HG02588 (cell line): ENCODE measurements around the gene AP4S1.
"Not testable (repeated sequence)": the region's sequence is repeated elsewhere in the genome, so short reads cannot be mapped to it uniquely, and the experiment has no call there.

ENCODE experiments used
- ATAC-seq: cut with Tn5 transposase; IDR thresholded peaks from one replicate; pipeline ENCODE4 v1.9.1; 2021; ENCODE audit warnings: mild to moderate bottlenecking, moderate library complexity; ENCODE audit not compliant: unreplicated experiment

The AP4S1 gene

DNA sequence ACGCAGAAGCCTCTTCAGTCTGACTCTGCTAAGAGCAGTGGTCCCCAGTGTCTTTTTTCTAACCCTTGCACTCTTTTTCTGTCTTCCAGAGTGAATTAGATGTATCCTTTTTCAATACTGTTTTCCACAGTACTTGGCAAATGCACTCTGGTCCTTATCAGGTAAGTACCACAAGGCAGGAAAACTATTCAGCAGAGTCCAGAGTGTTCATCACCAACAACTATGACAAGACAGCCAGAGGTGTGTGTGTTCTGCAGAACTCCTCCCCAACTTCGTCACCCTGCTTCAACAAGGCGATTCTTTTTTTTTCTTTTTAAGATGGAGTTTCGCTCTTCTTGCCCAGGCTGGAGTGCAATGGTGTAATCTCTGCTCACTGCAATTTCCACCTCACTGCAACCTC is 55.0 kb downstream of the AP4S1 start:
- no peak for ATAC-seq

DNA sequence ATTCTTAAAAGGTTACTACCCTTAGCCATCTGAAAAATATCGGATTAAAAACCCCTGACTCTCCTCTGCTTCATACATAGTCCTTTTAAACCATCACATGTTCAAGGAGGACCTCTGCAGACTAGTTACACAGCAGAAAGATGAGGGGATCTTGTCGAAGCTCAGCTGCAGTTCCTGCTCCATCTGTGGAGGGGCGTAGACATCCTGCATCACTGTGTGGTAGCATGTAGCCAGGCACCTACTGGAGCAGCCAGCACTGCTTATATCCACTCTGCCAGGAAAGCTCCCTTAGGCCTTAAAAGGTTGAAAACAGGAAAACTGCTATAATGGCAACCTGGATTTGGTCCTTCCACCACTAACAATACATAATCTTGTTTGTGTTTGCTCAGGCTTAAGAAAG is 58.3 kb downstream of the AP4S1 start:
- ATAC-seq, result no peak

- ATAC-seq, result no peak
These were observed 58.9 kb downstream of the AP4S1 start for GRCh38 chr14:31084385-31084784.

- ATAC-seq, result no peak
These were observed 59.6 kb downstream of the AP4S1 start for GRCh38 chr14:31085027-31085426.

DNA sequence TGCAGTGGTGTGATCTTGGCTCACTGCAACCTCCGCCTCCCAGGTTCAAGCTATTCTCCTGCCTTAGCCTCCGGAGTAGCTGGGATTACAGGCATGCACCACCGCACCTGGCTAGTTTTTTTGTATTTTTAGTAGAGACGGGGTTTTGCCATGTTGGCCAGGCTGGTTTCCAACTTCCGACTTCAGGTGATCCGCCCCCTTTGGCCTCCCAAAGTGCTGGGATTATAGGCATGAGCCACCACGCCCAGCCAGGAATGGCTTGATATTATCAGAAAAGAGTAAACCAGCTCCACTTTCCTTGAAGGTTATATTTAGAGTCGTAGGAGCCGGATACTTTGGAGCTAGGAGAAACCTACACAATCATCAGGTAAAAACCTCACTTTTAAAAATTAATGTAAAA is 61.0 kb downstream of the AP4S1 start:
- not testable (repeated sequence) for ATAC-seq

- no peak for ATAC-seq
These were observed 65.7 kb downstream of the AP4S1 start for GRCh38 chr14:31090883-31091764.

- ATAC-seq, result no peak
These were observed 66.8 kb downstream of the AP4S1 start for GRCh38 chr14:31092160-31092708.

DNA sequence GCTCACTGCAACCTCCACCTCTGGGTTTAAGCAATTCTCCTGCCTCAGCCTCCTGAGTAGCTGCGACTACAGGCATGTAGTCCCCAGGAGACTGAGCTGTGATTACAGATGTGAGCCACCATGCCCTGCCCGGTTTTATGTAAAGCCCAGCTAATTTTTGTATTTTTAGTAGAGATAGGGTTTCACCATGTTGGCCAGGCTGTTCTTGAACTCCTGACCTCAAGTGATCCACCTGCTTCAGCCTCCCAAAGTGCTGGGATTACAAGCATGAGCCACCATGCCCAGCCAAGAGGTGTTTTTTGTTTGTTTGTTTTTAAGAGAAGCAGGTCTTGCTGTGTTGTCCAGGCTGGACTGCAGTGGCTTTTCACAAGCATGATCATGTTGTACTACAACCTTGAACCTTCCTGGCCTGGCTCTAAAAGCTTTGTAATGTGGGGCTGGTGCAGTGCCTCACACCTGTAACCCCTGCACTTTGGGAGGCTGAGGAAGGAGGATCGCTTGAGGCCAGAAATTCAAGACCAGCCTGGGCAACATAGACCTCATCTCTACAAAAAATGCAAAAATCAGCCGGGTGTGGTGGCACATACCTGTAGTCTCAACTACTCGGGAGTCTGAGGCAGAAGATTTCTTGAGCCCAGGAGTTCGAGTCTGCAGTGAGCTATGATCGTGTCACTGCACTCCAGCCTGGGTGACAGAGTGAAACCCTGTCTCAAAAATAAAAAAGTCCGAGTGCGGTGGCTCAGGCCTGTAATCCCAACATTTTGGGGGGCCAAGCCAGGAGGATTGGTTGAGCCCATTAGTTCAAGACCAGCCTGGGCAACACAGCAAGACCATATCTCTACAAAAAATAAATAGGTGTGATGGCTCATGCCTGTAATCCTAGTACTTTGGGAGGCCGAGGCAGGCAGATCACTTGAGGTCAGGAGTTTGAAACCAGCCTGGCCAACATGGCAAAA is 68.7 kb downstream of the AP4S1 start:
- not testable (repeated sequence) for ATAC-seq

DNA sequence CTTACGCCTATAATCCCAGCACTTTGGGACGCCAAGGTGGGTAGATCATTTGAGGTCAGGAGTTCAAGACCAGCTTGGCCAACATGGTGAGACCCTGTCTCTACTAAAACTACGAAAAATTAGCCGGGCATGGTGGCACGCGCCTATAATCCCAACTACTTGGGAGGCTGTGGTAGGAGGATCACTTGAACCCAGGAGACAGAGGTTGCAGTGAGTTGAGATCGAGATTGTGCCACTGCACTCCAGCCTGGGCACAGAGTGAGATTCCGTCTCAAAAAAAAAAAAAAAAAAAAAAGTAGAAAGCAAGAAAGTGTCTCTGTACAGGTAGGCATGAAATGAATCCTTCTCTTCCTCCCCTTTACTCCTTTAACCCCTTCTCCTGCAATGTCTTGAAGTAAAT is 70.4 kb downstream of the AP4S1 start:
- not testable (repeated sequence) for ATAC-seq

DNA sequence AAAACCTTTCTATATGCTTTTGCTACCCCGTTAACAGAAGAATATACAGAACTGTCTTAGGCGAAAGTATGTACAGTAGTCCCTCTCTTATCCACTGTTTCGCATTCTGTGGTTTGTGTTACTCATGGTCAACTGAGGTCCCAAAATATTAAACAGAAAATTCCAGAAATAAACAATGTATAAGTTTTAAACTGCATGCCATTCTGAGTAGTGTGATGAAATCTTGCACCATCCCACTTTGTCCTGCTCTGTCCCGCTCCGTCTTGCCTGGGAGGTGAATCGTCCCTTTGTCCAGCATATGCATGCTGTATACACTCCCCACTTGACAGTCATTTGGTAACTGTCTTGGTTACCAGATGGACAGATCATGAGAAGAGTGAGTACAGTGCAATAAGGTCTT is 70.8 kb downstream of the AP4S1 start:
- no peak for ATAC-seq

DNA sequence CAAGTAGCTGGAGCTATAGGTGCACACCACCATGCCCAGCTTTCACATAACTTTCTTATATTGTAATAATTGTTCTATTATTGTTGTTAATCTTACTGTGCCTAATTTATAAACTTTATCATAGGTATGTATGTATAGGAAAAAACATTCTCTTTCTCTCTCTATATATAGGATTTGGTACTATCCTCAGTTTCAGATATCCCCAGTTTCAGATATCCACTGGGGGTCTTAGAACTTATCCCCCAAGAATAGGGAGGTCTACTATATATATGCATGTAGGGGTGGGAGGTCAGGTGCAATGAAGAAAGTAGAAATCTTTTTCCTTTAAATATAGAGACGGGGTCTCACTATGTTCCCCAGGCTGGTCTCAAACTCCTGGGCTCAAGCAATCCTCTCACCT is 71.6 kb downstream of the AP4S1 start:
- ATAC-seq, result no peak

DNA sequence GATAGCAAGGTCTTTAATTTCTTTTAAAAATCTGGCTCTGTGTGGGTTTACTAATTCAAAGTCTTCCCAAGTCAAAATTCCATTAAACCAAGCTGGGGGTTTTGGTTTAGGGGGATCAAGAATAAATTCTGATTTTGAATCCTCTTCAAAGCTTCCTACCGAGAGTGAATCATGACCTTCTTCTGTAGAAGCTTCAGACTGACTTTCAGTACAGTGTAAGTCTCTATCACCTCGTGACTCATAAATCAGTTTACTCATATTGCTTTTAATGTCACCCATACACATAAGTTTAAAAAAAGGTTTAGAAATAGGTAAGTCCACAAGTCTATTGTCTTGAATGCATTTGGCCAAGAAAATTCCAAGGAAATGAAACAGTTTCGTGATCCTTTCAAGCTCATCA is 81.3 kb downstream of the AP4S1 start:
- no peak for ATAC-seq

GRCh38 chr14:31109257-31109656 is 83.8 kb downstream of the AP4S1 start:
- ATAC-seq, result no peak

- ATAC-seq, result no peak
These were observed 85.4 kb downstream of the AP4S1 start for GRCh38 chr14:31110872-31111271.

GRCh38 chr14:31113794-31114193 is 88.3 kb downstream of the AP4S1 start:
- no peak for ATAC-seq

DNA sequence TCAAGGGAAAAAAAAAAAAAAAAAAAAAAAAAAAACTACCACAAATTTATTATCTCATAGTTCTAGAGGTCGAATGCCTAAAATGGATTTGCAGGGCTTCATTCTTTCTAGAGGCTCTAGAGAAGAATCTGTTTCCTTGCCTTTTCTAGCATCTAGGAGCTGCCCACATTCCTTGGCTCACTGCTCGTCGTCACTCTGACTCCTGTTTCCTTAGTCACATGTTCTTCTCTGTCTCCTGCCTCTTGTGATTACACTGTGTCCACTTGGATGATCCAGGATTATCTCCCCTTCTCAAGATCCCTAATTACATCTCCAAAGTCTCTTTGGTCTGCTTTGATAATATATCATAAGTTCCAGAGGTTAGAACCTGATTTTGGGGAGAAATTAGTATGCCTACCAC is 93.4 kb downstream of the AP4S1 start:
- no peak for ATAC-seq

GRCh38 chr14:31122098-31122611 is 96.7 kb downstream of the AP4S1 start:
- no peak for ATAC-seq

- ATAC-seq, result no peak
These were observed 97.5 kb downstream of the AP4S1 start for GRCh38 chr14:31122921-31123320.

- no peak for ATAC-seq
These were observed 98.7 kb downstream of the AP4S1 start for GRCh38 chr14:31124197-31124596.

DNA sequence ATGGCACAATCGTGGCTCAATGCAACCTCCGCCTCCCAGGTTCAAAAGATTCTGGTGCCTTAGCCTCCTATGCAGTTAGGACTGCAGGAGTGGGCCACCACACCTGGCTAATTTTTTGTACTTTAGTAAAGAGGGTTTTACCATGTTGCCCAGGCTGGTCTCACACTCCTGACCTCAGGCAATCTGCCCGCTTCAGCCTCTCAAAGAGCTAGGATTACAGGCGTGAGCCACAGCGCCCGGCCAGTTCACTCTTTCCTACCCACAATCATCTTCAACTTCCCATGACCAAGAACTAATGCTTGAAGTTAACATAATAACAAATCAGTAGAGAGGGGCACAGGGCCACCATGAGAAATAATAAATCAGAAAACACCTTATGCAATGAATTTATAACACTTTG is 99.8 kb downstream of the AP4S1 start:
- no peak for ATAC-seq

DNA sequence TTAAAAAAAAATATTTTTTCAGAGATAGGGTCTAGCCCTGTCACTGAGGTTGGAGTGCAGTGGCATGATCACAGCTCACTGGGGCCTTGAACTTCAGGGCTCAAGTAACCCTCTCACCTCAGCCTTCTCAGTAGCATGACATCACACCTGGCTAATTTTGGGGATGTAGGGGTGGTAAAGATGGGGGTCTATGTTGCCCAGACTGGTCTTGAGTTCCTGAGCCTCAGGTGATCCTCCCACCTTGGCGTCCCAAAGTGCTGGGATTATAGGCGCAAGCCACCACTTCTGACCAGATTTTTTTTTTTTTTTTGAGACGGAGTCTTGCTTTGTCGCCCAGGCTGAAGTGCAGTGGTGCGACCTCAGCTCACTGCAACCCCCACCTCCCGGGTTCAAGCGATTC is 101.2 kb downstream of the AP4S1 start:
- no peak for ATAC-seq
